ENCODE data around the gene ZNF414.

GRCh38 chr19:8552810-8553209 lies 38.8 kb upstream of the ZNF414 start:
- TF ChIP-seq CTCF (IDR thresholded peaks at IDR 0.05) (no peak), EP300 (IDR thresholded peaks at IDR 0.05) (no peak), POLR2A (IDR thresholded peaks at IDR 0.05) (no peak), POLR2AphosphoS5 (IDR thresholded peaks at IDR 0.05) (no peak)

Measured in gastroesophageal sphincter (tissue), 3 donors.